ENCODE results near the gene PBX3.

GRCh38 chr9:125966466-125966865 lies 219.3 kb downstream of the PBX3 start:
- TF ChIP-seq CTCF (IDR thresholded peaks at IDR 0.05): no peak
- no peak for TF ChIP-seq POLR2A (IDR thresholded peaks at IDR 0.05)
